Mesendoderm (in vitro differentiated cells): ENCODE data around the gene MDFIC.

ENCODE experiments used
- DNase-seq: peaks from one replicate; pipeline ENCODE4 v3.0.0; 2013
- H2AK5ac ChIP-seq: 2 replicates; pipeline ENCODE4 v1.6.1; 2013; ENCODE audit warnings: low read length, inconsistent platforms
- H2BK120ac ChIP-seq: 2 replicates; pipeline ENCODE4 v1.6.1; 2013; ENCODE audit warnings: low read depth, mild to moderate bottlenecking, low read length, moderate library complexity, mixed read lengths
- H2BK15ac ChIP-seq: replicated peaks from 2 replicates; pipeline ENCODE4 v1.6.1; 2013; ENCODE audit warnings: low read depth, mild to moderate bottlenecking, moderate library complexity
- H2BK5ac ChIP-seq: 2 replicates; pipeline ENCODE4 v1.6.1; 2013; ENCODE audit warnings: low read length, inconsistent platforms
- H3K18ac ChIP-seq: 2 replicates; pipeline ENCODE4 v1.6.1; 2013; ENCODE audit warnings: mild to moderate bottlenecking, low read length, mixed read lengths
- H3K23ac ChIP-seq: one replicate; pipeline ENCODE4 v1.6.1; 2013; ENCODE audit warnings: low read length
- H3K27ac ChIP-seq: 2 replicates; pipeline ENCODE4 v1.5.1; 2013; ENCODE audit warnings: low read depth, mild to moderate bottlenecking, inconsistent platforms, low read length, moderate library complexity
- H3K27me3 ChIP-seq: 2 replicates; pipeline ENCODE4 v1.6.1; 2013; ENCODE audit warnings: low read length, control low read depth, mild to moderate bottlenecking, inconsistent platforms; ENCODE audit not compliant: insufficient read depth, poor library complexity
- H3K36me3 ChIP-seq: 2 replicates; pipeline ENCODE4 v1.6.1; 2013; ENCODE audit warnings: low read length, inconsistent platforms; ENCODE audit not compliant: control insufficient read depth, insufficient read depth
- H3K4ac ChIP-seq: one replicate; pipeline ENCODE4 v1.6.1; 2013; ENCODE audit warnings: low read depth, mild to moderate bottlenecking, low read length, moderate library complexity
- H3K4me1 ChIP-seq: 2 replicates; pipeline ENCODE4 v1.6.1; 2013; ENCODE audit warnings: low read depth, low read length, inconsistent platforms; ENCODE audit not compliant: control insufficient read depth
- H3K4me2 ChIP-seq: 2 replicates; pipeline ENCODE4 v1.6.1; 2013; ENCODE audit warnings: low read length
- H3K4me3 ChIP-seq: 2 replicates; pipeline ENCODE4 v1.5.1; 2013; ENCODE audit warnings: mild to moderate bottlenecking, low read length
- H3K56ac ChIP-seq: one replicate; pipeline ENCODE4 v1.6.1; 2013; ENCODE audit warnings: low read length
- H3K79me1 ChIP-seq: 2 replicates; pipeline ENCODE4 v1.6.1; 2013; ENCODE audit warnings: low read length, inconsistent platforms
- H3K79me2 ChIP-seq: 2 replicates; pipeline ENCODE4 v1.6.1; 2013; ENCODE audit warnings: mild to moderate bottlenecking, low read length; ENCODE audit not compliant: control insufficient read depth, insufficient read depth
- H3K9ac ChIP-seq: 2 replicates; pipeline ENCODE4 v1.6.1; 2013; ENCODE audit warnings: low read length, inconsistent platforms
- H4K5ac ChIP-seq: one replicate; pipeline ENCODE4 v1.6.1; 2013; ENCODE audit warnings: low read length
- H4K8ac ChIP-seq: one replicate; pipeline ENCODE4 v1.6.1; 2013; ENCODE audit warnings: low read depth, mild to moderate bottlenecking, control low read depth, low read length, moderate library complexity
- WGBS: extraction: QIAGEN DNeasy Blood & Tissue Kit; methylation state at CpG from one replicate; pipeline ENCODE4 v1.1.7; 2013; ENCODE audit warnings: low lambda C conversion rate, missing lambda C conversion rate; ENCODE audit not compliant: insufficient coverage; ENCODE audit errors: extremely low coverage; 5-methylcytosine and 5-hydroxymethylcytosine counted together

Gene MDFIC

DNA sequence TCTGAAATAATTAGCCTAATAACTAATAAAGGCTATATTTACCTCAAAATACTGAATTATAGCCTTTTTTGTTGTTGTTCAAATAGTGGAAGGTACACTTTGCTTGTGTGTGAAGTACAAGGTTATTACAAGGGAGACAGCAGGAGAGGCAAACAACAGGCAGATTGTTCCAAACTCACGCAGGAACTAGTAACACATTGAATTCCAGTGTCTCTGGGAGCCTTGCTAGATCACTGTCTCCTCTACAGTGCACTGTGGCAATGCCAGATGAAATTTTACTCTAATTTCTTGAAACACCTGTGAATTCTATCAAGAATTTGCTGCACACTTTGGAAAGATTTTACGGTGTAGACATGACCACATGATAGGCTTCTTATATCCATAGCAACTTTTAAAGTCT, 112.6 kb downstream of the MDFIC start:
- Histone ChIP-seq H3K4me1 (no peaks in the 10 kb centered on the region), H3K4me3 (no peak overlapping the region), H3K23ac (no peak overlapping the region), H3K27ac (no peak overlapping the region), H3K79me1 (no peaks in the 10 kb centered on the region), H3K79me2 (no peaks in the 10 kb centered on the region), H2BK5ac (no peak overlapping the region), H4K5ac (no peak overlapping the region), H3K36me3 (no peaks in the 10 kb centered on the region), H2BK120ac (no peak overlapping the region), H3K56ac (no peak overlapping the region), H3K9ac (no peak overlapping the region), H4K8ac (no peak overlapping the region), H2BK15ac (no peak overlapping the region), H3K18ac (no peak overlapping the region), H3K4ac (no peak overlapping the region), H2AK5ac (no peak overlapping the region), H3K4me2 (no peak overlapping the region), H3K27me3 (no peaks in the 10 kb centered on the region)
- WGBS, result no CpG with 5 or more reads among the region's 2 CpGs
- DNase-seq, result no peak

DNA sequence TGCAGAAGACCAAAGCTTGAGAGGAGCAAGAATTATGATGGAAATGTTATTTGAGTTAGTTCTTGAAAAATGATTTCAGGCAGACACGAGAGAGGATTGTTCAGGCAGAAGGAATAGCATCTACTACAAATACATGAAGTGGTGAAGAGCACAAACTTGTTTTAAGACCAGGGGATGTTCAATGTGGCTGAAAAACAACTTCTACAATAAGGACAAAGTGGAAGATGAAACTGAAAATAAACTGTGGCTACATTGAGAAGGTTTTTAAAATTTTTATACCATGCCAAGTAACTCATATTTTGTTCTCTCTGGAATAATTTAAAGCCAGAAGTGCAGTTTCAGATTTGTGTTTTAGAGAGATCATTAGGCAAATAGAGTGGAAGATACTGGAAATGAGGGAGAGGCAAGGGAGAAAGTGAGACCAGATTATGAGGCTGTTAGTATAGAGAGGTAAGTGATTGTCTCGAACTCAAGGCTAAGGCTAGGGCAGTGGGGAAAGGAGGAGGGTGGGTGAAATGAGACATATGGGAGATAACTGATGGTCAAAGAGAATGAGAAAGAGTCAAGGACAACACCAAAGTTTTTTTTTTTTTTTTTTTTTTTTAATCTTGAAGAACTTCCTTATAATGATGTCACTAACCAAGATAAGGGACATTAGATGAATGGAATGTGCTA, 115.4 kb downstream of the MDFIC start:
- no peak overlapping the region for H3K9ac ChIP-seq

GRCh38 chr7:115038158-115038557, 116.3 kb downstream of the MDFIC start:
- H3K27me3 ChIP-seq, result no peaks in the 10 kb centered on the region
- no peak overlapping the region for H4K5ac ChIP-seq
- H3K4me2 ChIP-seq, result no peak overlapping the region
- H3K9ac ChIP-seq, result no peak overlapping the region
- no peak overlapping the region for H3K23ac ChIP-seq
- H2BK5ac ChIP-seq, result no peak overlapping the region
- H3K4me1 ChIP-seq, result no peaks in the 10 kb centered on the region
- H3K36me3 ChIP-seq, result no peaks in the 10 kb centered on the region
- DNase-seq, result peak; percentile 6
- no CpG with 5 or more reads among the region's 4 CpGs for WGBS
- no peak overlapping the region for H3K4me3 ChIP-seq
- no peak overlapping the region for H3K4ac ChIP-seq
- H3K18ac ChIP-seq, result peak overlapping the region; percentile 51
- H3K27ac ChIP-seq, result no peak overlapping the region
- no peak overlapping the region for H2BK15ac ChIP-seq
- no peak overlapping the region for H2BK120ac ChIP-seq
- H2AK5ac ChIP-seq, result no peak overlapping the region
- H3K79me2 ChIP-seq, result no peaks in the 10 kb centered on the region
- no peaks in the 10 kb centered on the region for H3K79me1 ChIP-seq
- H3K56ac ChIP-seq, result no peak overlapping the region
- no peak overlapping the region for H4K8ac ChIP-seq

More for the DNA sequence above, 115.4 kb downstream of the MDFIC start:
- Histone ChIP-seq H3K4me2 (no peak overlapping the region), H2BK120ac (no peak overlapping the region), H3K79me1 (no peaks in the 10 kb centered on the region), H2AK5ac (no peak overlapping the region), H3K79me2 (no peaks in the 10 kb centered on the region), H3K27ac (no peak overlapping the region), H4K8ac (no peak overlapping the region), H3K18ac (no peak overlapping the region), H3K23ac (no peak overlapping the region), H3K56ac (no peak overlapping the region), H3K36me3 (no peaks in the 10 kb centered on the region), H3K4ac (no peak overlapping the region), H3K4me3 (no peak overlapping the region), H2BK15ac (no peak overlapping the region), H4K5ac (no peak overlapping the region), H3K4me1 (no peaks in the 10 kb centered on the region), H2BK5ac (no peak overlapping the region), H3K27me3 (no peaks in the 10 kb centered on the region)
- peak; percentile 39 for DNase-seq
- no CpG with 5 or more reads among the region's 2 CpGs for WGBS

- no peak overlapping the region for H3K18ac ChIP-seq
- no peak overlapping the region for H3K27ac ChIP-seq
- no peak for DNase-seq
- H2BK15ac ChIP-seq, result no peak overlapping the region
- H3K9ac ChIP-seq, result no peak overlapping the region
- no peak overlapping the region for H4K8ac ChIP-seq
- no peak overlapping the region for H3K56ac ChIP-seq
- no CpG with 5 or more reads among the region's 8 CpGs for WGBS
- no peak overlapping the region for H3K4me2 ChIP-seq
- no peak overlapping the region for H3K4ac ChIP-seq
- no peak overlapping the region for H3K4me3 ChIP-seq
- H3K4me1 ChIP-seq, result no peaks in the 10 kb centered on the region
- no peaks in the 10 kb centered on the region for H3K79me1 ChIP-seq
- H3K27me3 ChIP-seq, result no peaks in the 10 kb centered on the region
- no peaks in the 10 kb centered on the region for H3K79me2 ChIP-seq
- H3K36me3 ChIP-seq, result no peaks in the 10 kb centered on the region
- H2AK5ac ChIP-seq, result no peak overlapping the region
- no peak overlapping the region for H3K23ac ChIP-seq
- no peak overlapping the region for H4K5ac ChIP-seq
- H2BK5ac ChIP-seq, result no peak overlapping the region
- no peak overlapping the region for H2BK120ac ChIP-seq
Measured at GRCh38 chr7:115040057-115040456, 118.2 kb downstream of the MDFIC start.

DNA sequence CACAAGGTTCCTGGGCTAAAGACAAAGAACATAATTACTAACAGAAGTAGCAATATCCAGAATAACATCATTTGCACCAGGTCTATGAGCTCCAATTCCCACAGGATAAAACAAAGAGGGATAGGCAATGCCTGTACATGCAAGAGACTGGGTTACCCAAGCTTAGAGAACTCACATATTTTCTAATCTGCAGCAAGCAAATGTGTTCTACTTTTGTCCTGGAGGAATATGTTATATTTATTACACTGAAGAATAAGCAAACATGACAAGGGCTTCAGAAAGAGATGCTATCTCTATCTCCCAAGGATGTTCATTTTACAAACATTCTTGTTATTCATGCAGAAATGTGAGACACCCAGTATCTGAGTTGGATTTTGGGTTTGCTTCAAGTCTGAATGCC, 118.6 kb downstream of the MDFIC start:
- Histone ChIP-seq H3K4me3 (no peak overlapping the region), H4K5ac (no peak overlapping the region), H3K4me2 (no peak overlapping the region), H2BK5ac (no peak overlapping the region), H3K56ac (no peak overlapping the region), H3K36me3 (no peaks in the 10 kb centered on the region), H3K9ac (no peak overlapping the region), H3K79me1 (no peaks in the 10 kb centered on the region), H4K8ac (no peak overlapping the region), H3K27me3 (no peaks in the 10 kb centered on the region), H2BK15ac (no peak overlapping the region), H2AK5ac (no peak overlapping the region), H3K18ac (no peak overlapping the region), H3K27ac (no peak overlapping the region), H3K4ac (no peak overlapping the region), H3K23ac (no peak overlapping the region), H3K79me2 (no peaks in the 10 kb centered on the region), H3K4me1 (no peaks in the 10 kb centered on the region), H2BK120ac (no peak overlapping the region)
- no peak for DNase-seq

GRCh38 chr7:115042596-115042995, 120.7 kb downstream of the MDFIC start:
- H4K8ac ChIP-seq, result no peak overlapping the region
- no peaks in the 10 kb centered on the region for H3K4me1 ChIP-seq
- H3K36me3 ChIP-seq, result no peaks in the 10 kb centered on the region
- H2BK120ac ChIP-seq, result no peak overlapping the region
- no peak overlapping the region for H3K4me2 ChIP-seq
- no peak overlapping the region for H3K9ac ChIP-seq
- H2BK15ac ChIP-seq, result no peak overlapping the region
- no peak overlapping the region for H2BK5ac ChIP-seq
- H3K4ac ChIP-seq, result no peak overlapping the region
- H3K27ac ChIP-seq, result no peak overlapping the region
- no peak for DNase-seq
- no CpG with 5 or more reads among the region's 2 CpGs for WGBS
- no peaks in the 10 kb centered on the region for H3K79me2 ChIP-seq
- H2AK5ac ChIP-seq, result no peak overlapping the region
- no peak overlapping the region for H3K18ac ChIP-seq
- no peak overlapping the region for H3K4me3 ChIP-seq
- no peaks in the 10 kb centered on the region for H3K27me3 ChIP-seq
- no peaks in the 10 kb centered on the region for H3K79me1 ChIP-seq
- no peak overlapping the region for H3K56ac ChIP-seq
- H3K23ac ChIP-seq, result no peak overlapping the region
- no peak overlapping the region for H4K5ac ChIP-seq
